DMS153 treated with DMSO at 0.1 percent for 48 hours (cell line): ENCODE results near the gene ARAP2.

Source experiments
- DNase-seq: peaks from one replicate; lab custom pipeline; 2025; ENCODE audit not compliant: unreplicated experiment; lab: John Stamatoyannopoulos, UW

The ARAP2 gene

GRCh38 chr4:36137336-36137735, 107.0 kb downstream of the ARAP2 start:
- DNase-seq: no peak

- DNase-seq: no peak
Measured at GRCh38 chr4:36133658-36134057, 110.7 kb downstream of the ARAP2 start.

GRCh38 chr4:36133086-36133485, 111.2 kb downstream of the ARAP2 start:
- DNase-seq: no peak

- DNase-seq: no peak
Measured at GRCh38 chr4:36130641-36131040, 113.7 kb downstream of the ARAP2 start.

GRCh38 chr4:36128689-36129088, 115.6 kb downstream of the ARAP2 start:
- DNase-seq: no peak

- DNase-seq: no peak
Measured at GRCh38 chr4:36123906-36124305, 120.4 kb downstream of the ARAP2 start.

- DNase-seq: no peak
Measured at GRCh38 chr4:36115312-36115711, 129.0 kb downstream of the ARAP2 start.

GRCh38 chr4:36111172-36111571, 133.1 kb downstream of the ARAP2 start:
- no peak for DNase-seq

GRCh38 chr4:36099509-36099908, 144.8 kb downstream of the ARAP2 start:
- no peak for DNase-seq

GRCh38 chr4:36094995-36095394, 149.3 kb downstream of the ARAP2 start:
- no peak for DNase-seq

GRCh38 chr4:36091997-36092396, 152.3 kb downstream of the ARAP2 start:
- no peak for DNase-seq

- peak; percentile 4 for DNase-seq
Measured at GRCh38 chr4:36088542-36088941, 155.8 kb downstream of the ARAP2 start.

- DNase-seq: no peak
Measured at GRCh38 chr4:36086261-36086786, 158.0 kb downstream of the ARAP2 start.

- DNase-seq: no peak
Measured at GRCh38 chr4:36082817-36083216, 161.5 kb downstream of the ARAP2 start.

- no peak for DNase-seq
Measured at GRCh38 chr4:36081185-36081584, 163.1 kb downstream of the ARAP2 start.

GRCh38 chr4:36079666-36080065, 164.6 kb downstream of the ARAP2 start:
- no peak for DNase-seq

- no peak for DNase-seq
Measured at GRCh38 chr4:36078319-36078718, 166.0 kb downstream of the ARAP2 start.

GRCh38 chr4:36072529-36072928, 171.8 kb downstream of the ARAP2 start:
- DNase-seq: no peak

GRCh38 chr4:36067116-36067515, 177.2 kb downstream of the ARAP2 start:
- no peak for DNase-seq

GRCh38 chr4:36065274-36065871, 178.9 kb downstream of the ARAP2 start:
- no peak for DNase-seq

- no peak for DNase-seq
Measured at GRCh38 chr4:36064117-36064516, 180.2 kb downstream of the ARAP2 start.

GRCh38 chr4:36056136-36056535, 188.2 kb downstream of the ARAP2 start:
- no peak for DNase-seq

GRCh38 chr4:36054694-36055422, 189.5 kb downstream of the ARAP2 start:
- DNase-seq: no peak
